OCI-LY1 (cell line): ENCODE measurements around the gene ZP3.

ENCODE experiments used
- H2AFZ ChIP-seq: fragments of 200-600 bp; sonication (generic), shearing (Covaris generic); 2 replicates; pipeline ENCODE4 v1.6.0; 2014; ENCODE audit warnings: antibody characterized with exemption, mild to moderate bottlenecking, low read length
- H3F3A ChIP-seq: fragments of 200-600 bp; sonication (generic), shearing (Covaris generic); 2 replicates; pipeline ENCODE4 v1.6.0; 2014; ENCODE audit warnings: mild to moderate bottlenecking, antibody characterized with exemption, low read length, moderate library complexity; ENCODE audit not compliant: insufficient read depth
- H3K27ac ChIP-seq: fragments of 200-600 bp; sonication (generic); 2 replicates; pipeline ENCODE4 v1.5.1; 2014; ENCODE audit warnings: low read length, mixed run types, mild to moderate bottlenecking, low read depth; ENCODE audit not compliant: poor library complexity, severe bottlenecking
- H3K27me3 ChIP-seq: fragments of 200-600 bp; sonication (generic); 2 replicates; pipeline ENCODE4 v1.6.0; 2014; ENCODE audit warnings: antibody characterized with exemption, mild to moderate bottlenecking, low read length, moderate library complexity; ENCODE audit not compliant: insufficient read depth
- H3K36me3 ChIP-seq: fragments of 200-600 bp; sonication (generic); 2 replicates; pipeline ENCODE4 v1.6.1; 2014; ENCODE audit warnings: mild to moderate bottlenecking, antibody characterized with exemption, low read length, moderate library complexity, mixed read lengths; ENCODE audit not compliant: insufficient read depth
- H3K4me1 ChIP-seq: fragments of 200-600 bp; sonication (generic); 2 replicates; pipeline ENCODE4 v1.5.1; 2014; ENCODE audit warnings: mild to moderate bottlenecking, low read length, moderate library complexity; ENCODE audit not compliant: insufficient read depth, severe bottlenecking
- H3K4me2 ChIP-seq: fragments of 200-600 bp; sonication (generic), shearing (Covaris generic); 2 replicates; pipeline ENCODE4 v1.6.1; 2014; ENCODE audit warnings: low read length
- H3K4me3 ChIP-seq: fragments of 200-600 bp; sonication (generic); 2 replicates; pipeline ENCODE4 v1.5.1; 2014; ENCODE audit warnings: low read length, low read depth, mild to moderate bottlenecking, mixed read lengths; ENCODE audit not compliant: poor library complexity, severe bottlenecking
- H3K79me2 ChIP-seq: fragments of 200-600 bp; shearing (Covaris generic); 2 replicates; pipeline ENCODE4 v1.6.1; 2016; ENCODE audit warnings: mixed run types, low read length, mixed read lengths; ENCODE audit not compliant: insufficient read depth
- H3K9ac ChIP-seq: fragments of 200-600 bp; sonication (generic), shearing (Covaris generic); 2 replicates; pipeline ENCODE4 v1.6.1; 2014; ENCODE audit warnings: mild to moderate bottlenecking, low read length, mixed read lengths
- H3K9me2 ChIP-seq: fragments of 200-600 bp; sonication (generic), shearing (Covaris generic); 2 replicates; pipeline ENCODE4 v1.6.1; 2014; ENCODE audit warnings: low read depth, mild to moderate bottlenecking, low read length, mixed read lengths
- H3K9me3 ChIP-seq: fragments of 200-600 bp; shearing (Covaris generic); 2 replicates; pipeline ENCODE4 v1.6.1; 2014; ENCODE audit warnings: low read length, mixed read lengths
- H4K20me1 ChIP-seq: fragments of 200-600 bp; sonication (generic), shearing (Covaris generic); 2 replicates; pipeline ENCODE4 v1.6.0; 2016; ENCODE audit warnings: mild to moderate bottlenecking, low read length; ENCODE audit not compliant: insufficient read depth
- CTCF ChIP-seq: fragments of 200-600 bp; sonication (generic), shearing (Covaris generic); IDR thresholded peaks from 2 replicates; pipeline ENCODE4 v1.5.1; 2017; ENCODE audit warnings: mild to moderate bottlenecking, antibody characterized with exemption, low read length, moderate library complexity, mixed read lengths
- EZH2 ChIP-seq: fragments of 200-600 bp; sonication (generic), shearing (Covaris generic); IDR thresholded peaks from 2 replicates; pipeline ENCODE4 v1.8.0; 2017; ENCODE audit warnings: borderline replicate concordance, mixed run types, mild to moderate bottlenecking, antibody characterized with exemption, low read length, moderate library complexity, mixed read lengths

The ZP3 gene

GRCh38 chr7:76427635-76428034 is 2.9 kb downstream of the ZP3 start:
- Histone ChIP-seq H3K27ac (no peak overlapping the region), H3K4me1 (no peaks in the 10 kb centered on the region), H3K9me2 (no peaks in the 10 kb centered on the region), H3K9ac (no peak overlapping the region), H3K27me3 (no peaks in the 10 kb centered on the region; the same call in 1 of the 2 replicates), H3K36me3 (no peaks in the 10 kb centered on the region), H3F3A (no peaks in the 10 kb centered on the region), H3K9me3 (no peaks in the 10 kb centered on the region), H3K4me2 (no peak overlapping the region), H2AFZ (no peak overlapping the region), H3K79me2 (no peaks in the 10 kb centered on the region), H4K20me1 (no peaks in the 10 kb centered on the region), H3K4me3 (no peak overlapping the region)
- TF ChIP-seq CTCF (no peak), EZH2 (no peak)

- no peaks in the 10 kb centered on the region for H3K36me3 ChIP-seq
- H3F3A ChIP-seq, result no peaks in the 10 kb centered on the region
- no peaks in the 10 kb centered on the region for H3K9me3 ChIP-seq
- no peaks in the 10 kb centered on the region for H3K79me2 ChIP-seq
- no peak for TF ChIP-seq EZH2
- no peak for TF ChIP-seq CTCF
- no peak overlapping the region for H2AFZ ChIP-seq
- no peak overlapping the region for H3K4me2 ChIP-seq
- H3K27me3 ChIP-seq, result no peaks in the 10 kb centered on the region; the same call in 1 of the 2 replicates
- no peaks in the 10 kb centered on the region for H3K4me1 ChIP-seq
- no peak overlapping the region for H3K4me3 ChIP-seq
- H3K9ac ChIP-seq, result no peak overlapping the region
- H4K20me1 ChIP-seq, result no peaks in the 10 kb centered on the region
- no peak overlapping the region for H3K27ac ChIP-seq
- no peaks in the 10 kb centered on the region for H3K9me2 ChIP-seq
Observed at GRCh38 chr7:76428149-76428823, 3.5 kb downstream of the ZP3 start.

- H3K9me2 ChIP-seq, result no peaks in the 10 kb centered on the region
- H3K4me2 ChIP-seq, result no peak overlapping the region
- H3K9me3 ChIP-seq, result no peaks in the 10 kb centered on the region
- H3K9ac ChIP-seq, result no peak overlapping the region
- no peaks in the 10 kb centered on the region; the same call in 1 of the 2 replicates for H3K27me3 ChIP-seq
- no peaks in the 10 kb centered on the region for H3K4me1 ChIP-seq
- TF ChIP-seq EZH2 (no peak), CTCF (no peak)
- no peak overlapping the region for H2AFZ ChIP-seq
- H3K79me2 ChIP-seq, result no peaks in the 10 kb centered on the region
- H3K27ac ChIP-seq, result no peak overlapping the region
- no peak overlapping the region for H3K4me3 ChIP-seq
- no peaks in the 10 kb centered on the region for H4K20me1 ChIP-seq
- H3K36me3 ChIP-seq, result no peaks in the 10 kb centered on the region
- no peaks in the 10 kb centered on the region for H3F3A ChIP-seq
Observed at GRCh38 chr7:76428868-76429805, 4.4 kb downstream of the ZP3 start.
